A549 (cell line): ENCODE results near the gene SSBP3.

ENCODE experiments used
- CTCF ChIP-seq: fragments of >200 bp; sonication (Bioruptor Twin); formaldehyde crosslinking; IDR thresholded peaks from 3 replicates; pipeline ENCODE4 v1.5.1; 2016
- E2F6 ChIP-seq: IDR thresholded peaks from 2 replicates; pipeline ENCODE4 v1.6.1; 2012; ENCODE audit warnings: low read depth, borderline replicate concordance
- FOXS1 ChIP-seq: fragments of 250-450 bp; sonication (Bioruptor Pico); IDR thresholded peaks from 2 replicates; pipeline ENCODE4 v1.5.0; 2020; ENCODE audit warnings: mild to moderate bottlenecking, moderate library complexity
- POLR2A ChIP-seq: IDR thresholded peaks from 2 replicates; pipeline ENCODE4 v1.6.1; 2012; ENCODE audit warnings: mild to moderate bottlenecking, low read length
- RCOR1 ChIP-seq: fragments of 150-350 bp; IDR thresholded peaks from 2 replicates; pipeline ENCODE4 v1.6.1; 2014; ENCODE audit warnings: antibody characterized with exemption, low read length, low read depth

- TF ChIP-seq POLR2A = no peak
- no peak for TF ChIP-seq CTCF
- no peak for TF ChIP-seq E2F6
- TF ChIP-seq FOXS1 (CRISPR knock-in tag) = no peak
- no peak for TF ChIP-seq RCOR1
Observed at GRCh38 chr1:54272134-54272533, 134.1 kb downstream of the SSBP3 start.
